GM12878 (cell line): ENCODE results near the gene TDRD3. TPM values are rescaled to one million over a fixed set of nuclear protein-coding genes. Genes with fewer than 3 reads are reported as not detected.

Experiments
- ATAC-seq: fragments of 200-7000 bp; cut with Tn5 transposase; 3 replicates; pipeline ENCODE4 v1.9.1; 2020; ENCODE audit warnings: mild to moderate bottlenecking, moderate library complexity
- BruUV-seq: library from RNA; stranded (reverse); fragments of 400-500 nt; replicated peaks from 2 replicates; lab custom pipeline; 2021; lab: Mats Ljungman, UMichigan
- CTCF ChIA-PET: fragments of 300-600 bp; sonication (Branson Sonifier 250); formaldehyde crosslinking; extraction: SDS; loops from one replicate; lab custom pipeline; 2021; ENCODE audit warnings: inconsistent platforms; lab: Yijun Ruan, JAX
- POLR2A ChIA-PET: fragments of 350-600 bp; formaldehyde crosslinking; extraction: SDS; loops from one replicate; lab custom pipeline; 2021; ENCODE audit warnings: inconsistent platforms; lab: Charles Lee
- RAD21 ChIA-PET: fragments of 300-600 bp; sonication (Branson Sonifier 250); formaldehyde crosslinking; loops from one replicate; lab custom pipeline; 2023; ENCODE audit warnings: antibody characterized with exemption; ENCODE audit not compliant: unreplicated experiment; lab: Charles Lee
- SMC1A ChIA-PET: fragments of 300-600 bp; sonication (Branson Sonifier 250); formaldehyde crosslinking; loops from one replicate; lab custom pipeline; 2023; ENCODE audit not compliant: unreplicated experiment, uncharacterized antibody; lab: Charles Lee
- DNase-seq: peaks from one replicate; pipeline ENCODE4 v3.0.0-alpha.2; 2011; ENCODE audit warnings: low read depth, low spot score
- FAIRE-seq: peaks from 3 replicates; lab custom pipeline; 2011; peaks lifted over from hg19 to GRCh38; lab: Jason Lieb, UNC
- H2AFZ ChIP-seq: 2 replicates; pipeline ENCODE4 v1.6.0; 2011; ENCODE audit warnings: low read depth, low read length, control low read depth; ENCODE audit not compliant: control insufficient read depth
- H3K27ac ChIP-seq: 2 replicates; pipeline ENCODE4 v1.5.1; 2011; ENCODE audit warnings: control low read depth; ENCODE audit not compliant: control insufficient read depth, insufficient read depth
- H3K27me3 ChIP-seq, 2 experiments: replicated peaks in 1 of 2; 2 replicates each; pipeline versions ENCODE4 v1.6.0 to v1.6.1; 2011; ENCODE audit warnings: low read length in 1 of 2; ENCODE audit not compliant: control insufficient read depth in 2 of 2, insufficient read depth in 2 of 2
- H3K36me3 ChIP-seq, 2 experiments: 2 replicates each; pipeline ENCODE4 v1.5.1; 2011; ENCODE audit warnings: low read length in 1 of 2; ENCODE audit not compliant: control insufficient read depth in 2 of 2, insufficient read depth in 2 of 2
- H3K4me1 ChIP-seq: 2 replicates; pipeline ENCODE4 v1.6.1; 2011; ENCODE audit warnings: mild to moderate bottlenecking, low read length, moderate library complexity, mixed read lengths; ENCODE audit not compliant: control insufficient read depth, insufficient read depth
- H3K4me2 ChIP-seq: 2 replicates; pipeline ENCODE4 v1.6.0; 2011; ENCODE audit warnings: control low read depth; ENCODE audit not compliant: control insufficient read depth, insufficient read depth
- H3K4me3 ChIP-seq: fragments of 200-600 bp; sonication (generic); 2 replicates; pipeline ENCODE4 v1.5.1; 2016
- H3K79me2 ChIP-seq: 2 replicates; pipeline ENCODE4 v1.6.0; 2011; ENCODE audit warnings: low read length; ENCODE audit not compliant: control insufficient read depth, insufficient read depth
- H3K9ac ChIP-seq: 2 replicates; pipeline ENCODE4 v1.8.0; 2011; ENCODE audit warnings: low read length, control low read depth, mixed read lengths; ENCODE audit not compliant: control insufficient read depth, insufficient read depth
- H3K9me3 ChIP-seq: replicated peaks from 3 replicates; pipeline ENCODE4 v1.5.1; 2011; ENCODE audit warnings: mild to moderate bottlenecking, low read length; ENCODE audit not compliant: control insufficient read depth, insufficient read depth
- H4K20me1 ChIP-seq: 2 replicates; pipeline ENCODE4 v1.6.0; 2011; ENCODE audit not compliant: control insufficient read depth, insufficient read depth
- CREM ChIP-seq: IDR thresholded peaks from 2 replicates; pipeline ENCODE4 v1.6.1; 2014; ENCODE audit warnings: antibody characterized with exemption, low read depth
- EGR1 ChIP-seq, 2 experiments: IDR thresholded peaks; 1 replicate in 1 of 2; 2 replicates in 1 of 2; pipeline ENCODE4 v1.6.1; 2011 to 2012; ENCODE audit warnings: low read depth in 2 of 2, low read length in 2 of 2, borderline replicate concordance in 1 of 2, mild to moderate bottlenecking in 1 of 2, moderate library complexity in 1 of 2
- IRF4 ChIP-seq: IDR thresholded peaks from 2 replicates; pipeline ENCODE4 v1.6.1; 2011; ENCODE audit warnings: low read depth, low read length
- MAX ChIP-seq: IDR thresholded peaks from 2 replicates; pipeline ENCODE4 v1.6.1; 2012; ENCODE audit warnings: low read depth, low read length, improper control_type of control experiment
- MEF2B ChIP-seq: fragments of 450-650 bp; IDR thresholded peaks from 2 replicates; pipeline ENCODE4 v1.6.1; 2018; ENCODE audit warnings: mild to moderate bottlenecking, moderate library complexity; ENCODE audit not compliant: partially characterized antibody, poor library complexity, severe bottlenecking
- MTA3 ChIP-seq: IDR thresholded peaks from 2 replicates; pipeline ENCODE4 v1.6.1; 2012; ENCODE audit warnings: low read length, inconsistent platforms, borderline replicate concordance
- NFXL1 ChIP-seq: fragments of 450-650 bp; IDR thresholded peaks from 2 replicates; pipeline ENCODE4 v1.6.1; 2017; ENCODE audit warnings: antibody characterized with exemption, mild to moderate bottlenecking, borderline replicate concordance
- RAD21 ChIP-seq: IDR thresholded peaks from 2 replicates; pipeline ENCODE4 v1.6.1; 2011; ENCODE audit warnings: mild to moderate bottlenecking, low read depth, low read length, moderate library complexity; ENCODE audit not compliant: insufficient read depth
- SMARCA5 ChIP-seq: fragments of 450-650 bp; IDR thresholded peaks from 2 replicates; pipeline ENCODE4 v1.6.1; 2017; ENCODE audit warnings: mild to moderate bottlenecking
- USF1 ChIP-seq: IDR thresholded peaks from 2 replicates; pipeline ENCODE4 v1.6.1; 2011; ENCODE audit warnings: borderline replicate concordance, low read depth, mild to moderate bottlenecking, moderate library complexity, mixed read lengths, low read length; ENCODE audit not compliant: insufficient read depth; ENCODE audit errors: extremely low read length
- USF2 ChIP-seq: IDR thresholded peaks from 2 replicates; pipeline ENCODE4 v1.6.1; 2011; ENCODE audit warnings: low read depth, low read length, improper control_type of control experiment, borderline replicate concordance
- in situ Hi-C: fragments of 300-500 bp; cut with MboI; formaldehyde crosslinking; loops from 9 replicates; pipeline ENCODE4 v1.14.3; 2018; ENCODE audit warnings: mixed read lengths
- intact Hi-C: fragments of 100-400 bp; cut with micrococcal nuclease; formaldehyde crosslinking; loops from one replicate; pipeline ENCODE4 v1.14.2; 2022; ENCODE audit not compliant: unreplicated experiment
- polyA plus RNA-seq, 11 experiments: library from polyadenylated mRNA; depleted of rRNA in 4 of 11; unstranded in 6 of 11; stranded (reverse) in 5 of 11; fragments of >200 nt; fragmentation: Nextera tagmentation in 4 of 11; fragmentation: Illumina TruSeq in 1 of 11; extraction: Ambion mirVana in 4 of 11; extraction: Trizol in 1 of 11; gene quantifications; 1 replicate in 1 of 11; 2 replicates in 10 of 11; pipeline versions ENCODE4 v1.2.1 to v1.2.3, GENCODE V29; 2011 to 2016; ENCODE audit warnings: inconsistent platforms in 2 of 11, missing spikeins in 2 of 11, low read depth in 1 of 11
- total RNA-seq, 4 experiments: library from RNA; depleted of rRNA in 3 of 4; stranded (reverse); fragments of >200 nt in 3 of 4; fragmentation: Illumina TruSeq in 1 of 4; extraction: Trizol in 1 of 4; gene quantifications; 2 replicates each; pipeline versions ENCODE4 v1.2.1 to v1.2.3, GENCODE V29; 2013 to 2021

The TDRD3 gene
- total and polyA plus RNA-seq, 10 of the 15 experiments (the other 5 are each of a cell fraction or from before 2014, with no cell fraction given): 8.4 to 27.9 (median 15.8) TPM

- intact Hi-C loops (no loop called here), in situ Hi-C loops (no loop called here)
- Histone ChIP-seq H3K4me1 (no peaks in the 10 kb centered on the region), H3K9me3 (no peaks in the 10 kb centered on the region), H4K20me1 (no peaks in the 10 kb centered on the region), H3K36me3 (no peaks in the 10 kb centered on the region), H3K4me3 (no peak overlapping the region), H3K27me3 (no peaks in the 10 kb centered on the region), H3K79me2 (no peaks in the 10 kb centered on the region), H3K4me2 (no peak overlapping the region), H2AFZ (no peak overlapping the region), H3K27ac (no peak overlapping the region), H3K9ac (no peak overlapping the region)
- no peak for TF ChIP-seq MTA3
- no peak for TF ChIP-seq IRF4
- no peak for TF ChIP-seq RAD21
- no peak for TF ChIP-seq USF2
- TF ChIP-seq USF1: no peak
- TF ChIP-seq EGR1 (IDR thresholded peaks at IDR 0.05; ENCODE audit: borderline replicate concordance in 1 of 2, low read depth in 2 of 2, low read length in 2 of 2): no peak
- TF ChIP-seq MEF2B: no peak
- TF ChIP-seq SMARCA5: no peak
- TF ChIP-seq CREM: no peak
- TF ChIP-seq MAX: no peak
- TF ChIP-seq NFXL1: no peak
- ChIA-PET POLR2A (interaction anchor here (1.4 kb wide), 1 partner anchor 188 kb away, joined by 3 read pairs; no protein-coding TSS in a partner anchor), SMC1A (no interaction called here), RAD21 (no interaction called here), CTCF (no interaction called here)
- no peak for DNase-seq
- BruUV-seq: no TSS peak
- no peak for ATAC-seq
- no peak for FAIRE-seq
These were observed 44.4 kb upstream of the TDRD3 start for GRCh38 chr13:60352644-60353043.
